HG03575 (cell line): ENCODE data around the gene CPT1B.
"Not testable (repeated sequence)": the region's sequence is repeated elsewhere in the genome, so short reads cannot be mapped to it uniquely, and the experiment has no call there.

Source experiments
- ATAC-seq: cut with Tn5 transposase; IDR thresholded peaks from one replicate; pipeline ENCODE4 v1.9.1; 2021; ENCODE audit not compliant: unreplicated experiment, insufficient number of reproducible peaks, low FRiP score; ENCODE audit errors: extremely low read depth

CPT1B gene

GRCh38 chr22:50523806-50524675 is 54.2 kb downstream of the CPT1B start:
- no peak for ATAC-seq

- ATAC-seq, result no peak
These were observed 54.8 kb downstream of the CPT1B start for GRCh38 chr22:50523458-50523805.

- no peak for ATAC-seq
These were observed 55.3 kb downstream of the CPT1B start for GRCh38 chr22:50522806-50523438.

GRCh38 chr22:50522208-50522805 is 55.9 kb downstream of the CPT1B start:
- ATAC-seq, result no peak

- no peak for ATAC-seq
These were observed 56.5 kb downstream of the CPT1B start for GRCh38 chr22:50521710-50522109.

GRCh38 chr22:50520826-50521453 is 57.3 kb downstream of the CPT1B start:
- no peak for ATAC-seq

GRCh38 chr22:50520184-50520583 is 58.0 kb downstream of the CPT1B start:
- ATAC-seq, result not testable (repeated sequence)

- ATAC-seq, result no peak
These were observed 59.1 kb downstream of the CPT1B start for GRCh38 chr22:50519151-50519550.
